D721Med (cell line): ENCODE results near the gene PCDH15.

ENCODE experiments used
- DNase-seq: peaks from one replicate; pipeline ENCODE4 v3.0.0; 2011; ENCODE audit warnings: low spot score; ENCODE audit not compliant: insufficient read length
- FAIRE-seq: peaks from 2 replicates; lab custom pipeline; 2011; peaks lifted over from hg19 to GRCh38; lab: Jason Lieb, UNC
- TF ChIP-seq, protein P1 (sequence below): IDR thresholded peaks from 2 replicates; pipeline ENCODE4 v1.5.1; 2012; ENCODE audit warnings: mild to moderate bottlenecking, control low read depth; ENCODE audit not compliant: insufficient read depth; ENCODE audit errors: missing control alignments

PCDH15 gene

GRCh38 chr10:54808186-54808935 is 7.3 kb upstream of the PCDH15 start:
- DNase-seq: no peak
- no peak for FAIRE-seq
- TF ChIP-seq, protein P1, sequence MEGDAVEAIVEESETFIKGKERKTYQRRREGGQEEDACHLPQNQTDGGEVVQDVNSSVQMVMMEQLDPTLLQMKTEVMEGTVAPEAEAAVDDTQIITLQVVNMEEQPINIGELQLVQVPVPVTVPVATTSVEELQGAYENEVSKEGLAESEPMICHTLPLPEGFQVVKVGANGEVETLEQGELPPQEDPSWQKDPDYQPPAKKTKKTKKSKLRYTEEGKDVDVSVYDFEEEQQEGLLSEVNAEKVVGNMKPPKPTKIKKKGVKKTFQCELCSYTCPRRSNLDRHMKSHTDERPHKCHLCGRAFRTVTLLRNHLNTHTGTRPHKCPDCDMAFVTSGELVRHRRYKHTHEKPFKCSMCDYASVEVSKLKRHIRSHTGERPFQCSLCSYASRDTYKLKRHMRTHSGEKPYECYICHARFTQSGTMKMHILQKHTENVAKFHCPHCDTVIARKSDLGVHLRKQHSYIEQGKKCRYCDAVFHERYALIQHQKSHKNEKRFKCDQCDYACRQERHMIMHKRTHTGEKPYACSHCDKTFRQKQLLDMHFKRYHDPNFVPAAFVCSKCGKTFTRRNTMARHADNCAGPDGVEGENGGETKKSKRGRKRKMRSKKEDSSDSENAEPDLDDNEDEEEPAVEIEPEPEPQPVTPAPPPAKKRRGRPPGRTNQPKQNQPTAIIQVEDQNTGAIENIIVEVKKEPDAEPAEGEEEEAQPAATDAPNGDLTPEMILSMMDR: no peak

GRCh38 chr10:54799506-54799905 is 1.5 kb downstream of the PCDH15 start:
- TF ChIP-seq, protein P1: no peak
- FAIRE-seq (no peak), DNase-seq (no peak)

DNA sequence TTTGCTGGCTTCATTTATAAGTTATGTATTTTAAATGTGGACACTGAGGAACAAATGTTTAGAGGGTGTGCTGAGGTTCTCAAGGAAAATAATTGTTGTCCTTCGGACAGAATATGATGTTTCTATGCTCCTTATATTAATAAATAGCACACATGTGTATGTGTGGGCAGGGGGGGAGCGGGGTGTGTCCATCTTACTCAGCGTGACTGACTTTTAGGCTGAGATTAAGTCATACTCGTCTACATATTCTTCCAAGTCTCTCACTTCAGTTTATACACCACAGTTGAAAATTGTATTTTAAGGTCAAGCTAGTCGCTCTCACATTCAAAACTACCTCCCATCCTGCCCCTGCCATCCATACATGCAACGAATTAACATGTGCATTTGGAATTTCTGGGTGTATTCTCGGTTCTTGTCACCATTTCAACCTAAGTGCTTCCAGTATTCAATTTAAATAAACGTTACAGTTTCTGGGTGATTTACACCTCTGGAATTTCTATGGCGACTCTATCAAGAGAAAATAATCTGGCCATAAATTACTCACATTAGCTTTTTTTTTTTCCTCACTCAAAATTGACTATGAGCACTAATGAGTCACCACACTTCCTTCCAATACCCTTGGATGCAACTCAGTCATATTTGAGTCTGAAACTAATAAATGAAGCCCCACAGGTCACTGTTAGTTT is 3.3 kb downstream of the PCDH15 start:
- FAIRE-seq (no peak), DNase-seq (no peak)
- TF ChIP-seq, protein P1: no peak

- no peak for DNase-seq
- TF ChIP-seq, protein P1: no peak
- FAIRE-seq: peak; percentile 77
Observed at GRCh38 chr10:54796881-54797280, 4.2 kb downstream of the PCDH15 start.

DNA sequence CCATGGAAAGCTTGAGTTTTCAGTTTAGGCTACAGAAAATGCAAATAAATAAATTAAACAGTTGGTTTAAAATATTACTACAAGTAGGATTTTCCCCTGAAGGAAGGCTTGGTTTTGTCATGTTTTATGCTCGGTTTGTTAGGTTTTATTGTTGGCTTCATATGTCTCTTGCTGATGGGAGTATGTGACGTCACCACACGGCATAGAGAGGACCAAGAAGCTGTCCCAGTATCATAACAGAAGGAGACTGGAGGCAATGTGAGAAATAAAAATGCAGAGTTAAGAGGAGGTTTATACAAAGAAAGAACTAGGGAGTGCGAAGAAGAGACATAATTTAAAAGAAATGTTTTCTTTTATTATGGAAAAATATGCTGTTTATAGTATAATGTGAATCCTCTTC is 24.4 kb downstream of the PCDH15 start:
- DNase-seq (no peak), FAIRE-seq (no peak)
- TF ChIP-seq, protein P1: no peak

DNA sequence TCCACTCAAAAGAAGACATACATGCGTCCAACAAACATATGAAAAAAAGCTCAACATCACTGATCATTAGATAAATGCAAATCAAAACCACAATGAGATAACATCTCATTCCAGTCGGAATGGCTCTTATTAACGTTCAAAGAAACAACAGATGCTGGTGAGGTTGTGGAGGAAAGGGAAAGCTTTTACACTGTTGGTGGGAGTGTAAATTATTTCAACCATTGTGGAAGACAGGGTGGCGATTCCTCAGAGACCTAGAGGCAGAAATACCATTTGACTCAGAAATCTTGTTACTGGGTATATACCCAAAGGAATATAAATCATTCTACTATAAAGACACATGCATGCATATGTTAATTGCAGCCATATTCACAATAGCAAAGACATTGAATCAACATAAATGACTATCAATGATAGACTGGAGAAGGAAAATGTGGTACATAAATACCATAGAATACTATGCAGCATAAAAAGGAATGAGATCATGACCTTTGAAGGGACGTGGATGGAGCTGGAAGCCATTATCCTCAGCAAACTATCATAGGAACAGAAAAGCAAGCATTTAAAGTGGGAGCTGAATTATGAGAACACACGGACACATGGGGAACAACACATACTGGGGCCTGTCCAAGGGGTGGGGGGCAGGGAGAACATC is 28.4 kb downstream of the PCDH15 start:
- TF ChIP-seq, protein P1: no peak
- FAIRE-seq: no peak
- DNase-seq: no peak

DNA sequence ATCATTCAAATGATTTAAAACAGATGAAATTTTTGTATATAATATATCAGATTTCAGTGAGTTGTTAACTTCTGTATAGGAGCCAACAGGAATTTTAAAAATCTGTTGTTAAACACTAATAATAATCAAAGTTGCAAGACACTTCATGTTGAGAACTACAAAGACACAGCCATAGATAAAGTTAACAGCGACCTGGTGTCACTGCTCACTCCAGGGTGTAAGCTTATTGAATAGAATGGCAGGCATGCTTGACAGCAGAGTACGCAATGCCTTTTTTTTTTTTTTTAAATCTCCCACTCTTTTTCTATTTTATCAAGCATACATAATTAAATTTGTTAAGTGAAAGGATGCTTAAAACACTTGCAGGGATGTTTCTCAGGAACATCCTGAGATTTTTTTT is 32.0 kb downstream of the PCDH15 start:
- DNase-seq (no peak), FAIRE-seq (no peak)
- TF ChIP-seq, protein P1: no peak
